ENCODE measurements around the gene PECR.
"Not testable (repeated sequence)": the region's sequence is repeated elsewhere in the genome, so short reads cannot be mapped to it uniquely, and the experiment has no call there.

PECR gene

GRCh38 chr2:216014006-216014405 is 67.6 kb downstream of the PECR start:
- ChIA-PET CTCF (interaction anchor here (0.6 to 3.4 kb wide), 8 partner anchors 9 to 63 kb away, joined by 3 to 12 read pairs (median 4); no protein-coding TSS in a partner anchor), POLR2A (no interaction called here)
- Histone ChIP-seq H3K27ac (ENCODE audit: insufficient read depth in 1 of 2, low read depth in 1 of 2, low read length in 2 of 2, poor library complexity in 1 of 2, severe bottlenecking in 2 of 2) (peak overlapping the region in 1 of 2 experiments; percentile 79), H3K4me3 (ENCODE audit: control insufficient read depth in 1 of 7, extremely low read depth in 1 of 7, insufficient read depth in 4 of 7, low read depth in 2 of 7, low read length in 6 of 7) (peak overlapping the region in 2 of 7 experiments; percentile 28 to 89), H3K36me3 (ENCODE audit: control insufficient read depth in 4 of 4, insufficient read depth in 4 of 4, low read length in 3 of 4) (no peaks in the 10 kb centered on the region), H3K27me3 (replicated peaks in 2 of 5; ENCODE audit: control insufficient read depth in 4 of 5, insufficient read depth in 5 of 5, low read length in 4 of 5) (no peaks in the 10 kb centered on the region), H3K9me3 (ENCODE audit: control extremely low read depth in 1 of 5, control insufficient read depth in 4 of 5, insufficient read depth in 2 of 5, low read depth in 1 of 5, low read length in 4 of 5) (no peaks in the 10 kb centered on the region), H3K4me1 (ENCODE audit: control extremely low read depth in 1 of 4, control insufficient read depth in 4 of 4, insufficient read depth in 4 of 4, low read length in 3 of 4) (peaks cover 20 to 51% (median 40%) of the 10 kb centered on the region in 4 experiments)
- no peak for DNase-seq
- 95% methylated on average over 8 of the region's 8 CpGs for WGBS (ENCODE audit: insufficient coverage)

DNA sequence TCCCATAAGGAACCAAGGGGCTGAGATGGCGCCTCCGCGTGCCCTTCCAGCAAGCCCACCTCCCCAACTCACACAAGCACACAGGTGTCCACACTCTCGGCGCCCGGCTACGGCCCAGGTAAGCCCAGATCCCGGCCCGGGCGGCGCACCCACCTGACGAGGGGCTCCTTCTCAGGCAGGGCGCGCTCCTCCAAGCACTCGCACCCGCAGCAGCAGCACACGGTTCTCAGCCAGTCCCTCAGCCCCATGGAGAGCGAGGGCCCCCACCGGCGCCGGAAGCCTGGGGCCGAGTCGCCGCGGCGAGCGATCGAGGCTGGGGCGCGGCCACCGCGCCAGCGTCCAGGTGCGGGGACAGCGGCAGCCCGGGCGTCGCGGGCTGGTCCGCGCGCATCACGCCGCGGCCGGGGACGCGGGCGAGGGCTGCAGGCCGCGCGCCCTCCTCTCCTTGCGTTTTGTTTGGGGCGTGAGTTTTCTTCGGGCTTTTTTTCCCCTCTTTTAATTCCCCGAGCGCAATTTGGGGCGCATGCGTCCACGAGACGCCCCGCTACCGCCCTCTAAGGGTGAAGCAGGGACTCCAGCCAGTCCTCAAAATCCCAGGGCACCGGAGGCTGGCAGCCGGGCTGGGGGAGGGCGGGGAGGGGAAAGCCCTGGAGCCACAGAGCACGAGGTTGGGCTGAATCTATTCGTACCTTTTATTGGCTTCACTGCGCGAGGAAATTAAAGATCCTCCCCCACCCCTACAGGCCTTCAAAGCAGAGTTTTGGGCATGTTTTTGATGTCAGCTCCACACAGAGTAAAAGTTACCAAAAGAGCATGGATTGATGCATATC is 68.3 kb downstream of the PECR start, which contains the start of gene MREG:
TSS of gene MREG (minus strand) at position 472 of the 830 bp plus-strand sequence. CDS start at position 248, 224 bp downstream.
- H3K27me3 ChIP-seq (replicated peaks in 2 of 5; ENCODE audit: control insufficient read depth in 4 of 5, insufficient read depth in 5 of 5, low read length in 4 of 5), result no peaks in the 10 kb centered on the region
- H3K4me3 ChIP-seq (ENCODE audit: control insufficient read depth in 1 of 7, extremely low read depth in 1 of 7, insufficient read depth in 4 of 7, low read depth in 2 of 7, low read length in 6 of 7), result peak within 1 kb of the TSS; percentile 79 to 94 (median 88)
- WGBS (ENCODE audit: insufficient coverage), result 0% methylated on average over 65 of the region's 70 CpGs
- H3K36me3 ChIP-seq (ENCODE audit: control insufficient read depth in 4 of 4, insufficient read depth in 4 of 4, low read length in 3 of 4), result no peaks in the 10 kb centered on the region
- peaks cover 20 to 54% (median 42%) of the 10 kb centered on the region in 4 experiments for H3K4me1 ChIP-seq (ENCODE audit: control extremely low read depth in 1 of 4, control insufficient read depth in 4 of 4, insufficient read depth in 4 of 4, low read length in 3 of 4)
- ChIA-PET POLR2A (no interaction called here), CTCF (interaction anchor here (0.6 to 3.4 kb wide), 10 partner anchors 8 to 63 kb away, joined by 3 to 15 read pairs (median 5); no protein-coding TSS in a partner anchor)
- peak within 1 kb of the TSS; percentile 61 to 79 for H3K27ac ChIP-seq (ENCODE audit: insufficient read depth in 1 of 2, low read depth in 1 of 2, low read length in 2 of 2, poor library complexity in 1 of 2, severe bottlenecking in 2 of 2)
- no peaks in the 10 kb centered on the region for H3K9me3 ChIP-seq (ENCODE audit: control extremely low read depth in 1 of 5, control insufficient read depth in 4 of 5, insufficient read depth in 2 of 5, low read depth in 1 of 5, low read length in 4 of 5)
- DNase-seq, result peak; percentile 85 to 93 (median 93)

GRCh38 chr2:216012830-216013079 is 68.9 kb downstream of the PECR start:
- Histone ChIP-seq H3K4me3 (ENCODE audit: control insufficient read depth in 1 of 7, extremely low read depth in 1 of 7, insufficient read depth in 4 of 7, low read depth in 2 of 7, low read length in 6 of 7) (peak overlapping the region; percentile 79 to 94 (median 88)), H3K36me3 (ENCODE audit: control insufficient read depth in 4 of 4, insufficient read depth in 4 of 4, low read length in 3 of 4) (no peaks in the 10 kb centered on the region), H3K4me1 (ENCODE audit: control extremely low read depth in 1 of 4, control insufficient read depth in 4 of 4, insufficient read depth in 4 of 4, low read length in 3 of 4) (peaks cover 20 to 56% (median 44%) of the 10 kb centered on the region in 4 experiments), H3K27me3 (replicated peaks in 2 of 5; ENCODE audit: control insufficient read depth in 4 of 5, insufficient read depth in 5 of 5, low read length in 4 of 5) (no peaks in the 10 kb centered on the region), H3K27ac (ENCODE audit: insufficient read depth in 1 of 2, low read depth in 1 of 2, low read length in 2 of 2, poor library complexity in 1 of 2, severe bottlenecking in 2 of 2) (peak overlapping the region; percentile 61 to 79), H3K9me3 (ENCODE audit: control extremely low read depth in 1 of 5, control insufficient read depth in 4 of 5, insufficient read depth in 2 of 5, low read depth in 1 of 5, low read length in 4 of 5) (no peaks in the 10 kb centered on the region)
- DNase-seq, result no peak
- POLR2A ChIA-PET, result no interaction called here
- CTCF ChIA-PET, result interaction anchor here (1.5 to 2.7 kb wide), 3 partner anchors 10 to 28 kb away, joined by 6 to 15 read pairs (median 7); no protein-coding TSS in a partner anchor
- WGBS (ENCODE audit: insufficient coverage), result 5% methylated on average over 6 of the region's 6 CpGs

DNA sequence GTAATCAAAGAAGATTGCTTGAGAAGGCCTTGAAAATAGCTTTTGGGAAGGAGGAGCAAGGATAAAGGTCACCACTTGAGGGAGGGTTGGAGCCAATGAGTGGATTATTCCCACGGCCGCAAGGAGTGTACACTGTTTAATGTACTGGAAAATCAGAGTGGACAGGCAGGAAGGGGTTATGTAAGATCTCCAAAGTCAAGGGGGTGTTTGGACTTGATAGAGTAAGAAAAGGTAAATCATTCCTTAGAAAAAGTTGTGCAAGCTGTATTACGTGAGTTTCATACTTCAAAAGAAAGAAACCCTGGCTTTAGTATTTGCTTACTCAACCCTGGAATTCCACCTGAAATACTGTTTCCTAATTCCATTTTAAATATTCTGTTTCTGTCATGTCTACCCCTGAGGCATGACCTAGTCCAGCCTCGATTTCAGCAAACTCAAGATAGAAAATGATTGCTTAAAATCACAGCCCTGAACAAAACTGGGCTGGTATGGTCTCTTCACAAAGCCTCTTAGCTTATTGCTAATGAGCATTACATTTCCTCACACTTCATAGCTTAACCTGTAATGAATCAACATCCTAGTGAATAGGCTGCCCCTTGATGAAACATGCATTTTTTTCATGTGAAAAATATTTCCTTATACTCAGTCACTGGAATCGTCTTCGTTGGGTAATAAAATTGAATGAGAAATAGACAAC is 69.3 kb downstream of the PECR start:
- Histone ChIP-seq H3K27ac (ENCODE audit: insufficient read depth in 1 of 2, low read depth in 1 of 2, low read length in 2 of 2, poor library complexity in 1 of 2, severe bottlenecking in 2 of 2) (peak overlapping the region; percentile 61 to 79), H3K4me1 (ENCODE audit: control extremely low read depth in 1 of 4, control insufficient read depth in 4 of 4, insufficient read depth in 4 of 4, low read length in 3 of 4) (peaks cover 20 to 55% (median 45%) of the 10 kb centered on the region in 4 experiments), H3K27me3 (replicated peaks in 2 of 5; ENCODE audit: control insufficient read depth in 4 of 5, insufficient read depth in 5 of 5, low read length in 4 of 5) (no peaks in the 10 kb centered on the region), H3K9me3 (ENCODE audit: control extremely low read depth in 1 of 5, control insufficient read depth in 4 of 5, insufficient read depth in 2 of 5, low read depth in 1 of 5, low read length in 4 of 5) (no peaks in the 10 kb centered on the region), H3K36me3 (ENCODE audit: control insufficient read depth in 4 of 4, insufficient read depth in 4 of 4, low read length in 3 of 4) (no peaks in the 10 kb centered on the region), H3K4me3 (ENCODE audit: control insufficient read depth in 1 of 7, extremely low read depth in 1 of 7, insufficient read depth in 4 of 7, low read depth in 2 of 7, low read length in 6 of 7) (peak overlapping the region in 6 of 7 experiments; percentile 79 to 94 (median 86))
- DNase-seq, result no peak
- POLR2A ChIA-PET, result no interaction called here
- WGBS (ENCODE audit: insufficient coverage), result 36% methylated on average over 4 of the region's 6 CpGs
- CTCF ChIA-PET, result interaction anchor here (1.5 to 2.7 kb wide), 4 partner anchors 10 to 62 kb away, joined by 6 to 15 read pairs (median 11); no protein-coding TSS in a partner anchor

DNA sequence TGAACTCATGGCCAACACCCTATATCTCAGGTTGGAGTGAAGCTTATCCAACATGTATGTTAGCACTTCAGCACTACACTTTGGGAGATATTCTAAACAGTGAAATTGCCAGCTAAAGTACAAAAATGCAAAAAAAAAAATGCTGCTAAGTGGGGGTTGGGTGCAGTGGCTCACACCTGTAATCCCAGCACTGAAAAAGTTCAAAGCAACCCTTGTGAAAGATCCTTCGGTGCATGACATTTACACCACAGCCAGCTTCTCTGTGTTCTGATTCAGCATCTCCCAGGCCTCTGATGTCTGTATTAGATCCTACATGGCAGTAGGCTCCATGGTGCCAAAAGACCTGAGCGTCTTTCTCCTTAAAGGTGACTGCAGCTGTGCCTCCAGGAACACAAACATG is 72.4 kb downstream of the PECR start:
- not testable (repeated sequence) for H3K36me3 ChIP-seq (ENCODE audit: control insufficient read depth in 4 of 4, insufficient read depth in 4 of 4, low read length in 3 of 4); H3K4me3 ChIP-seq (ENCODE audit: control insufficient read depth in 1 of 7, extremely low read depth in 1 of 7, insufficient read depth in 4 of 7, low read depth in 2 of 7, low read length in 6 of 7); DNase-seq; H3K27ac ChIP-seq (ENCODE audit: insufficient read depth in 1 of 2, low read depth in 1 of 2, low read length in 2 of 2, poor library complexity in 1 of 2, severe bottlenecking in 2 of 2); H3K27me3 ChIP-seq (replicated peaks in 2 of 5; ENCODE audit: control insufficient read depth in 4 of 5, insufficient read depth in 5 of 5, low read length in 4 of 5); H3K9me3 ChIP-seq (ENCODE audit: control extremely low read depth in 1 of 5, control insufficient read depth in 4 of 5, insufficient read depth in 2 of 5, low read depth in 1 of 5, low read length in 4 of 5)
- 100% methylated on average over 2 of the region's 2 CpGs for WGBS (ENCODE audit: insufficient coverage)
- peaks cover 23 to 60% (median 56%) of the 10 kb centered on the region in 4 experiments for H3K4me1 ChIP-seq (ENCODE audit: control extremely low read depth in 1 of 4, control insufficient read depth in 4 of 4, insufficient read depth in 4 of 4, low read length in 3 of 4)
- CTCF ChIA-PET, result interaction anchor here (3.8 kb wide), 1 partner anchor 59 kb away, joined by 15 read pairs; no protein-coding TSS in a partner anchor
- POLR2A ChIA-PET, result interaction anchor here (0.6 kb wide), 1 partner anchor 45 kb away, joined by 3 read pairs; no protein-coding TSS in a partner anchor

- H3K36me3 ChIP-seq (ENCODE audit: control insufficient read depth in 4 of 4, insufficient read depth in 4 of 4, low read length in 3 of 4), result no peaks in the 10 kb centered on the region
- CTCF ChIA-PET, result interaction anchor here (0.5 to 3.8 kb wide), 4 partner anchors 9 to 545 kb away, joined by 3 to 15 read pairs (median 4); no protein-coding TSS in a partner anchor
- no peak overlapping the region for H3K27ac ChIP-seq (ENCODE audit: insufficient read depth in 1 of 2, low read depth in 1 of 2, low read length in 2 of 2, poor library complexity in 1 of 2, severe bottlenecking in 2 of 2)
- H3K4me1 ChIP-seq (ENCODE audit: control extremely low read depth in 1 of 4, control insufficient read depth in 4 of 4, insufficient read depth in 4 of 4, low read length in 3 of 4), result peaks cover 25 to 64% (median 57%) of the 10 kb centered on the region in 4 experiments
- no peak overlapping the region for H3K4me3 ChIP-seq (ENCODE audit: control insufficient read depth in 1 of 7, extremely low read depth in 1 of 7, insufficient read depth in 4 of 7, low read depth in 2 of 7, low read length in 6 of 7)
- POLR2A ChIA-PET, result no interaction called here
- no peak for DNase-seq
- H3K9me3 ChIP-seq (ENCODE audit: control extremely low read depth in 1 of 5, control insufficient read depth in 4 of 5, insufficient read depth in 2 of 5, low read depth in 1 of 5, low read length in 4 of 5), result no peaks in the 10 kb centered on the region
- WGBS (ENCODE audit: insufficient coverage), result 100% methylated on average over 1 of the region's 3 CpGs
- H3K27me3 ChIP-seq (replicated peaks in 2 of 5; ENCODE audit: control insufficient read depth in 4 of 5, insufficient read depth in 5 of 5, low read length in 4 of 5), result no peaks in the 10 kb centered on the region
These were observed 73.2 kb downstream of the PECR start for GRCh38 chr2:216008387-216008786.
